Measurements from ENCODE around the gene THBD.

DNA sequence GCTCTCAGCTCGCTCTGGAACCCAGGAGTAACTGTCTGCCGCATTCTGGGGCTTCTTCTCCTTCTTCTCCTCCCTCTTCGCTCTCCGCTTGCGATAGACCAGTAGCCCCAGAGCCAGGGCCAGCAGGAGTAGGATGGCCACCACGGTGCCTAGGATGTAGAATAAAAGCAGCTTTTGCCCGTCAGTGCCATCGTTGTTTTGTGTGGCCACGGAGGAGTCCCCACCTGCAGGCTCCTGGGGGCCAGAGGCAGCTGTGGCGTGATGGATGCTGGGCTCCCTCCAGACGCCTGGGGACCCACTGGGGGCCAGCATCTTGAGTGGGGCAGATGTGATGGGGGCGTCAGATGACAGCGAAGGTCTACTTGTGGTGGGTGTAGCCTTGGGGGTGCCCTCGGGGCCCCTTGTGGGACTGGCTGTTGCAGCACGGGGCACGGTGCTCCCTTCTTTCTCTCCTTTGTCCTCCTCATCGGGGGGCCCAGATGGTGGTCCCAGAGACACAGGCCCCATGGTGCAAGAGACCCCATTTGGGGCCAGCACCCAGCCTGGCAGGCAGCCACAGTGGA is 34.9 kb upstream of the THBD start:
- TF ChIP-seq CTCF (IDR thresholded peaks at IDR 0.05; ENCODE audit: low read length): no peak
- no peak for TF ChIP-seq EZH2 (IDR thresholded peaks at IDR 0.05; ENCODE audit: borderline replicate concordance, low read length)
